WTC11 (cell line): Measurements from ENCODE around the gene SHFL. TPM values are rescaled to one million over a fixed set of nuclear protein-coding genes. Genes with fewer than 3 reads are reported as not detected.
A peak's percentile ranks its signal among the peaks of the same experiment; 100 is the strongest.

ENCODE experiments used
- ATAC-seq: fragments of 200-7000 bp; cut with Tn5 transposase; 2 replicates; pipeline ENCODE4 v1.10.0; 2021; ENCODE audit warnings: mild to moderate bottlenecking, moderate library complexity
- CTCF ChIA-PET: fragments of 300-600 bp; sonication (Branson Sonifier 250); formaldehyde crosslinking; loops from one replicate; lab custom pipeline; 2021; ENCODE audit warnings: antibody characterized with exemption; lab: Charles Lee
- POLR2A ChIA-PET: fragments of 350-600 bp; sonication (Branson Sonifier 250); formaldehyde crosslinking; loops from one replicate; lab custom pipeline; 2021; ENCODE audit warnings: antibody characterized with exemption; lab: Charles Lee
- DNase-seq: peaks from one replicate; pipeline ENCODE4 v3.0.0; 2021; ENCODE audit warnings: low spot score
- H3K27ac Mint-ChIP-seq: 2 replicates; pipeline ENCODE4 v1.8.0; 2021; ENCODE audit warnings: mixed read lengths
- H3K27me3 Mint-ChIP-seq: 2 replicates; pipeline ENCODE4 v1.8.0; 2021; ENCODE audit warnings: low read depth, mild to moderate bottlenecking, moderate library complexity, mixed read lengths
- H3K36me3 Mint-ChIP-seq: 2 replicates; pipeline ENCODE4 v1.8.0; 2021; ENCODE audit warnings: mixed read lengths
- H3K4me1 Mint-ChIP-seq: 2 replicates; pipeline ENCODE4 v1.8.0; 2022; ENCODE audit warnings: mixed read lengths
- H3K4me3 Mint-ChIP-seq: 2 replicates; pipeline ENCODE4 v1.8.0; 2021; ENCODE audit warnings: mild to moderate bottlenecking, moderate library complexity, mixed read lengths
- H3K9me3 Mint-ChIP-seq: 2 replicates; pipeline ENCODE4 v1.8.0; 2021; ENCODE audit warnings: mixed read lengths
- ATF3 ChIP-seq: sonication (generic); formaldehyde crosslinking; conservative IDR thresholded peaks from 2 replicates; pipeline ENCODE4 v1.8.1; 2022; ENCODE audit warnings: mild to moderate bottlenecking, missing genetic modification reagents
- ATF6 ChIP-seq: sonication (generic); formaldehyde crosslinking; IDR thresholded peaks from 2 replicates; pipeline ENCODE4 v1.8.1; 2023; ENCODE audit warnings: mild to moderate bottlenecking, missing genetic modification reagents
- CDX4 ChIP-seq: fragments of 250-450 bp; sonication (Bioruptor Pico); IDR thresholded peaks from 2 replicates; pipeline ENCODE4 v1.9.0; 2021; ENCODE audit warnings: moderate library complexity, mild to moderate bottlenecking, inconsistent platforms, borderline replicate concordance
- CREB1 ChIP-seq: sonication (generic); formaldehyde crosslinking; IDR thresholded peaks from 2 replicates; pipeline ENCODE4 v1.8.0; 2023; ENCODE audit warnings: mild to moderate bottlenecking, missing genetic modification reagents
- E2F5 ChIP-seq: sonication (generic); formaldehyde crosslinking; IDR thresholded peaks from 2 replicates; pipeline ENCODE4 v1.8.1; 2022; ENCODE audit warnings: mild to moderate bottlenecking, moderate library complexity, missing genetic modification reagents
- ETV6 ChIP-seq: sonication (generic); formaldehyde crosslinking; IDR thresholded peaks from 2 replicates; pipeline ENCODE4 v1.8.1; 2022; ENCODE audit warnings: mild to moderate bottlenecking, missing genetic modification reagents
- FOXJ3 ChIP-seq: sonication (generic); formaldehyde crosslinking; IDR thresholded peaks from 2 replicates; pipeline ENCODE4 v1.9.0; 2021; ENCODE audit warnings: missing genetic modification reagents, mild to moderate bottlenecking, borderline replicate concordance
- FOXP1 ChIP-seq: sonication (generic); formaldehyde crosslinking; IDR thresholded peaks from 2 replicates; pipeline ENCODE4 v1.8.0; 2022; ENCODE audit warnings: missing genetic modification reagents, mild to moderate bottlenecking, moderate library complexity, borderline replicate concordance
- GTF2I ChIP-seq: fragments of 250-450 bp; sonication (Bioruptor Pico); conservative IDR thresholded peaks from 2 replicates; pipeline ENCODE4 v1.4.0; 2021; ENCODE audit warnings: mild to moderate bottlenecking
- HMGA2 ChIP-seq: fragments of 250-450 bp; sonication (Bioruptor Pico); IDR thresholded peaks from 2 replicates; pipeline ENCODE4 v1.4.0; 2021; ENCODE audit warnings: mild to moderate bottlenecking, moderate library complexity
- HMGXB4 ChIP-seq: sonication (generic); formaldehyde crosslinking; IDR thresholded peaks from 2 replicates; pipeline ENCODE4 v1.8.1; 2023; ENCODE audit warnings: mild to moderate bottlenecking, moderate library complexity, missing genetic modification reagents
- IRF1 ChIP-seq: sonication (generic); formaldehyde crosslinking; IDR thresholded peaks from 2 replicates; pipeline ENCODE4 v1.8.0; 2023; ENCODE audit warnings: missing genetic modification reagents
- MXD4 ChIP-seq: fragments of 250-450 bp; sonication (Bioruptor Pico); IDR thresholded peaks from 2 replicates; pipeline ENCODE4 v1.8.0; 2021; ENCODE audit warnings: mild to moderate bottlenecking, moderate library complexity, borderline replicate concordance
- NR2C2 ChIP-seq: sonication (generic); formaldehyde crosslinking; IDR thresholded peaks from 2 replicates; pipeline ENCODE4 v1.8.0; 2022; ENCODE audit warnings: mild to moderate bottlenecking, missing genetic modification reagents
- ZNF317 ChIP-seq: sonication (generic); formaldehyde crosslinking; IDR thresholded peaks from 2 replicates; pipeline ENCODE4 v1.8.1; 2023; ENCODE audit warnings: low read depth, mild to moderate bottlenecking, moderate library complexity, missing genetic modification reagents, borderline replicate concordance
- ZNF423 ChIP-seq: fragments of 250-450 bp; sonication (Bioruptor Pico); IDR thresholded peaks from 2 replicates; pipeline ENCODE4 v2.1.2; 2022; ENCODE audit warnings: mild to moderate bottlenecking, moderate library complexity
- total RNA-seq: library from RNA; stranded (reverse); gene quantifications from 3 replicates; pipeline ENCODE4 v1.2.3, GENCODE V29; 2021

Gene SHFL
- total RNA-seq, 1 experiment from 2014 or later, result 22.5 TPM

GRCh38 chr19:10086591-10087192 is 575 bp downstream of the SHFL start:
- ATAC-seq, result peak; percentile 28
- DNase-seq, result no peak

More at GRCh38 chr19:10086591-10087192, 575 bp downstream of the SHFL start:
- ChIA-PET POLR2A (interaction anchor here (0.6 kb wide), 1 partner anchor 190 kb away, joined by 4 read pairs; no protein-coding TSS in a partner anchor), CTCF (no interaction called here)
- peaks cover 8% of the 10 kb centered on the region for H3K36me3 Mint-ChIP-seq
- H3K4me1 Mint-ChIP-seq, result peaks cover 8% of the 10 kb centered on the region; the same call in 1 of the 2 replicates
- H3K9me3 Mint-ChIP-seq, result no peaks in the 10 kb centered on the region
- TF ChIP-seq GTF2I (CRISPR knock-in tag) (no peak), ETV6 (CRISPR knock-in tag) (0 out of 2 replicates have a peak, but pooled peaks have one; percentile 9), NR2C2 (CRISPR knock-in tag) (peak; percentile 64), CDX4 (CRISPR knock-in tag) (no peak), ATF3 (CRISPR knock-in tag) (no peak), FOXJ3 (CRISPR knock-in tag) (no peak), CREB1 (CRISPR knock-in tag) (no peak), FOXP1 (CRISPR knock-in tag) (no peak), IRF1 (CRISPR knock-in tag) (no peak), E2F5 (CRISPR knock-in tag) (peak; percentile 12; the same call in 1 of the 2 replicates), ATF6 (CRISPR knock-in tag) (no peak), HMGXB4 (CRISPR knock-in tag) (0 out of 2 replicates have a peak, but pooled peaks have one; percentile 15), HMGA2 (CRISPR knock-in tag) (no peak), MXD4 (CRISPR knock-in tag) (no peak), ZNF317 (no peak), ZNF423 (CRISPR knock-in tag) (peak; percentile 35; the same call in 1 of the 2 replicates)
- no peak overlapping the region for H3K27ac Mint-ChIP-seq
- peaks cover 23% of the 10 kb centered on the region for H3K27me3 Mint-ChIP-seq
- peak overlapping the region; percentile 85 for H3K4me3 Mint-ChIP-seq
